ENCODE results near the gene SELENOO.

SELENOO gene

GRCh38 chr22:50171965-50172421 lies 28.8 kb upstream of the SELENOO start:
- no peak for DNase-seq

- DNase-seq, result no peak
Observed at GRCh38 chr22:50173311-50173982, 27.4 kb upstream of the SELENOO start.

- no peak for DNase-seq
Observed at GRCh38 chr22:50173983-50174355, 26.8 kb upstream of the SELENOO start.

GRCh38 chr22:50174382-50175190 lies 26.2 kb upstream of the SELENOO start:
- no peak for DNase-seq

GRCh38 chr22:50175191-50175461 lies 25.7 kb upstream of the SELENOO start:
- no peak for DNase-seq

GRCh38 chr22:50175921-50176849 lies 24.6 kb upstream of the SELENOO start:
- no peak for DNase-seq

- DNase-seq, result no peak
Observed at GRCh38 chr22:50176850-50177536, 23.8 kb upstream of the SELENOO start.

GRCh38 chr22:50177537-50178470 lies 23.0 kb upstream of the SELENOO start:
- no peak for DNase-seq

GRCh38 chr22:50178471-50178864 lies 22.3 kb upstream of the SELENOO start:
- no peak for DNase-seq

- DNase-seq, result peak in 1 of 2 donors; percentile 16
Observed at GRCh38 chr22:50178871-50179869, 21.6 kb upstream of the SELENOO start.

- no peak for DNase-seq
Observed at GRCh38 chr22:50179937-50180726, 20.7 kb upstream of the SELENOO start.

GRCh38 chr22:50180727-50181521 lies 19.9 kb upstream of the SELENOO start:
- DNase-seq, result no peak

- no peak for DNase-seq
Observed at GRCh38 chr22:50182176-50183081, 18.4 kb upstream of the SELENOO start.

- DNase-seq, result no peak
Observed at GRCh38 chr22:50183141-50183971, 17.5 kb upstream of the SELENOO start.

GRCh38 chr22:50184004-50184901 lies 16.6 kb upstream of the SELENOO start:
- no peak for DNase-seq
